HepG2 (cell line): ENCODE measurements around the gene SLC12A9. TPM values are rescaled to one million over a fixed set of nuclear protein-coding genes. Genes with fewer than 3 reads are reported as not detected.

Experiments
- BRCA1 ChIP-seq: sonication (generic); formaldehyde crosslinking; IDR thresholded peaks from 2 replicates; pipeline ENCODE4 v1.4.0; 2020; ENCODE audit warnings: missing genetic modification reagents
- CC2D1A ChIP-seq: sonication (generic); formaldehyde crosslinking; IDR thresholded peaks from 2 replicates; pipeline ENCODE4 v1.8.1; 2023; ENCODE audit warnings: mild to moderate bottlenecking, missing genetic modification reagents
- CEBPZ ChIP-seq: IDR thresholded peaks from 2 replicates; pipeline ENCODE4 v1.6.1; 2012; ENCODE audit warnings: low read length, improper control_type of control experiment
- DR1 ChIP-seq: sonication (generic); formaldehyde crosslinking; IDR thresholded peaks from 2 replicates; pipeline ENCODE4 v1.8.0; 2021; ENCODE audit warnings: mild to moderate bottlenecking, missing genetic modification reagents, inconsistent platforms
- FUBP1 ChIP-seq: sonication (generic); formaldehyde crosslinking; IDR thresholded peaks from 2 replicates; pipeline ENCODE4 v1.5.1; 2020; ENCODE audit warnings: missing genetic modification reagents, mild to moderate bottlenecking, borderline replicate concordance
- GATAD2A ChIP-seq: IDR thresholded peaks from 2 replicates; pipeline ENCODE4 v1.6.1; 2016
- GLMP ChIP-seq: sonication (generic); formaldehyde crosslinking; IDR thresholded peaks from 2 replicates; pipeline ENCODE4 v1.9.0; 2021; ENCODE audit warnings: missing genetic modification reagents, mild to moderate bottlenecking, borderline replicate concordance
- JUND ChIP-seq: sonication (generic); formaldehyde crosslinking; IDR thresholded peaks from 2 replicates; pipeline ENCODE4 v1.8.0; 2022; ENCODE audit warnings: mild to moderate bottlenecking, missing genetic modification reagents
- KDM1A ChIP-seq: IDR thresholded peaks from 2 replicates; pipeline ENCODE4 v1.6.1; 2016; ENCODE audit warnings: missing compliant biosample characterization
- KLF13 ChIP-seq: sonication (generic); formaldehyde crosslinking; IDR thresholded peaks from 2 replicates; pipeline ENCODE4 v1.4.0; 2020; ENCODE audit warnings: mild to moderate bottlenecking, missing genetic modification reagents
- PLSCR1 ChIP-seq: sonication (generic); formaldehyde crosslinking; IDR thresholded peaks from 2 replicates; pipeline ENCODE4 v1.5.0; 2020; ENCODE audit warnings: missing genetic modification reagents, mild to moderate bottlenecking, borderline replicate concordance
- REL ChIP-seq: sonication (generic); formaldehyde crosslinking; conservative IDR thresholded peaks from 2 replicates; pipeline ENCODE4 v1.8.0; 2022; ENCODE audit warnings: mild to moderate bottlenecking, missing genetic modification reagents, moderate library complexity
- SMAD9 ChIP-seq: sonication (generic); formaldehyde crosslinking; IDR thresholded peaks from 2 replicates; pipeline ENCODE4 v1.5.1; 2020; ENCODE audit warnings: mild to moderate bottlenecking, missing genetic modification reagents
- TRIM22 ChIP-seq: fragments of 450-650 bp; IDR thresholded peaks from 2 replicates; pipeline ENCODE4 v1.6.1; 2017
- ZBTB21 ChIP-seq: sonication (generic); formaldehyde crosslinking; IDR thresholded peaks from 2 replicates; pipeline ENCODE4 v1.4.0; 2020; ENCODE audit warnings: missing genetic modification reagents
- ZNF235 ChIP-seq: sonication (generic); formaldehyde crosslinking; IDR thresholded peaks from 2 replicates; pipeline ENCODE4 v1.8.1; 2023; ENCODE audit warnings: mild to moderate bottlenecking, missing genetic modification reagents, borderline replicate concordance
- ZNF510 ChIP-seq: sonication (generic); formaldehyde crosslinking; IDR thresholded peaks from 2 replicates; pipeline ENCODE4 v1.4.0; 2020; ENCODE audit warnings: low read depth, mild to moderate bottlenecking, missing genetic modification reagents
- ZNF556 ChIP-seq: sonication (generic); formaldehyde crosslinking; IDR thresholded peaks from 2 replicates; pipeline ENCODE4 v1.4.0; 2020; ENCODE audit warnings: mild to moderate bottlenecking, missing genetic modification reagents, borderline replicate concordance
- ZNF782 ChIP-seq: sonication (generic); formaldehyde crosslinking; IDR thresholded peaks from 2 replicates; pipeline ENCODE4 v1.4.0; 2020; ENCODE audit warnings: missing genetic modification reagents, mild to moderate bottlenecking, borderline replicate concordance
- ZNF788 ChIP-seq: sonication (generic); formaldehyde crosslinking; IDR thresholded peaks from 2 replicates; pipeline ENCODE4 v1.5.0; 2020; ENCODE audit warnings: mild to moderate bottlenecking, missing genetic modification reagents, borderline replicate concordance
- polyA plus RNA-seq, 8 experiments: library from polyadenylated mRNA; depleted of rRNA in 3 of 8; stranded (reverse) in 7 of 8; unstranded in 1 of 8; fragments of >200 nt; fragmentation: Illumina TruSeq in 4 of 8; extraction: Trizol in 4 of 8; gene quantifications; 2 replicates each; pipeline versions ENCODE4 v1.2.1 to v1.2.3, GENCODE V29; 2011 to 2016; ENCODE audit warnings: low read depth in 4 of 8, missing spikeins in 1 of 8, mixed read lengths in 1 of 8; ENCODE audit not compliant: insufficient read depth in 1 of 8
- total RNA-seq, 5 experiments: library from RNA; depleted of rRNA; stranded (reverse); fragments of >200 nt; fragmentation: Illumina TruSeq; extraction: Trizol; gene quantifications; 2 replicates each; pipeline ENCODE4 v1.2.3, GENCODE V29; 2016; ENCODE audit warnings: low read depth in 1 of 5
- TF ChIP-seq, protein P1 (sequence below): IDR thresholded peaks from 2 replicates; pipeline ENCODE4 v1.6.1; 2012; ENCODE audit warnings: inconsistent platforms

SLC12A9 gene
- total and polyA plus RNA-seq, 2 of the 13 experiments (the other 11 are each of a cell fraction or from before 2014, with no cell fraction given) = 8.7 to 16.6 TPM

DNA sequence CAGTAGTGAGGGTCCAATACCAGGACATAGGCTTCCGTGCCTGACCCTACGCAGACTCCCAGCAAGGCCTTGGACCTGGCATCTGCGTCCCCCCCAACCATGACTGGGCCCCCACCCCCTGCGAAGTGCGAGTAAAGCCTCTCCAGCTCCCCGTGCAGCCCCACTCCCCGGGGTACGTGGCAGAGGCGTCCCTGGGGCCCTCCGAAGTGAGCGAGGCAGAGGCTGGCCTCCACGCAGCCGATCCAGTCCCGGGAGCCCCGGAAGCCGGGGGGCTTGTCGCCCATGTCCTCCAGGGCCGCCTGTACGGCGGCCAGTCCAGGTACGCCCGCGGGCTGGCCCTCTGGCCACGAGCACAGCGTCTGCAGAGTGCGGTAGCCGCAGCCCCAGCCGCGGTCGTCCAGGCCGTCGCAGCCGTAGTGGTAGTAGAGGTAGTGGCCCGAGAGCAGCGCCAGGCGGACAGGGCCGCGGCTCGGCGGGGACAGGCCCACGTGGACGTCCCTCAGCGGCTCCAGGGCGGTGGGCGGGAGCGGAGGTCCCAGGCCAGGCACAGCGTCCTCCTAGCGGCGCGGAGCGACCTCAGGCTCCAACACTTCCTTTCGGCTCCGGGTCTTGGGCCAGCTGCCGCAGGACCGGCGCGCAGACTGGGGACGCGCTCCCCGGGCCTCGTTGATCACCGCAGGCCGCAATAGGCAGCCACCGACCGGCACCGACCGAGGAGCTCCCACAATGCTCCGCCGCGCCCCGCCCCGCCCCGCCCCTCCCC lies 36.7 kb downstream of the SLC12A9 start, which contains the start of gene UFSP1 (continued):
- no peak for TF ChIP-seq CEBPZ
- TF ChIP-seq KDM1A (CRISPR knock-in tag) = no peak
- TF ChIP-seq JUND (CRISPR knock-in tag) = no peak; the same call in 1 of the 2 replicates
- TF ChIP-seq TRIM22 = no peak
- TF ChIP-seq SMAD9 = 0 out of 2 replicates have a peak, but pooled peaks have one; percentile 82
- TF ChIP-seq CC2D1A (CRISPR knock-in tag) = no peak
- peak; percentile 94 for TF ChIP-seq ZNF235 (CRISPR knock-in tag)
- TF ChIP-seq ZNF556 (CRISPR knock-in tag) = no peak; the same call in 1 of the 2 replicates
- no peak for TF ChIP-seq FUBP1
- peak; percentile 63; the same call in 1 of the 2 replicates for TF ChIP-seq REL (CRISPR knock-in tag)
- TF ChIP-seq BRCA1 (CRISPR knock-in tag) = no peak; the same call in 1 of the 2 replicates
- TF ChIP-seq, protein P1, sequence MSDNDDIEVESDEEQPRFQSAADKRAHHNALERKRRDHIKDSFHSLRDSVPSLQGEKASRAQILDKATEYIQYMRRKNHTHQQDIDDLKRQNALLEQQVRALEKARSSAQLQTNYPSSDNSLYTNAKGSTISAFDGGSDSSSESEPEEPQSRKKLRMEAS = peak; percentile 95
- TF ChIP-seq KLF13 = peak; percentile 87; the same call in 1 of the 2 replicates
- 0 out of 2 replicates have a peak, but pooled peaks have one; percentile 84 for TF ChIP-seq GLMP (CRISPR knock-in tag)
- TF ChIP-seq ZNF788 (CRISPR knock-in tag) = peak; percentile 90
- TF ChIP-seq PLSCR1 (CRISPR knock-in tag) = no peak
- no peak for TF ChIP-seq GATAD2A (CRISPR knock-in tag)
- peak; percentile 85 for TF ChIP-seq DR1
- no peak for TF ChIP-seq ZBTB21 (CRISPR knock-in tag)
- peak; percentile 96 for TF ChIP-seq ZNF782 (CRISPR knock-in tag)
- TF ChIP-seq ZNF510 (CRISPR knock-in tag) = no peak
